ENCODE measurements around the gene NCAM1. TPM values are rescaled to one million over a fixed set of nuclear protein-coding genes. Genes with fewer than 3 reads are reported as not detected.

NCAM1 gene
- total RNA-seq, 6 donors from 2014 or later, result 1.4 to 15.3 (median 2.5) TPM

- Histone ChIP-seq H3K4me1 (no peaks in the 10 kb centered on the region), H3K36me3 (no peaks in the 10 kb centered on the region), H3K27ac (no peak overlapping the region), H3K27me3 (no peaks in the 10 kb centered on the region), H3K9me3 (no peaks in the 10 kb centered on the region), H3K4me3 (no peak overlapping the region)
- TF ChIP-seq EP300 (IDR thresholded peaks at IDR 0.05), result no peak
- TF ChIP-seq, protein P1, sequence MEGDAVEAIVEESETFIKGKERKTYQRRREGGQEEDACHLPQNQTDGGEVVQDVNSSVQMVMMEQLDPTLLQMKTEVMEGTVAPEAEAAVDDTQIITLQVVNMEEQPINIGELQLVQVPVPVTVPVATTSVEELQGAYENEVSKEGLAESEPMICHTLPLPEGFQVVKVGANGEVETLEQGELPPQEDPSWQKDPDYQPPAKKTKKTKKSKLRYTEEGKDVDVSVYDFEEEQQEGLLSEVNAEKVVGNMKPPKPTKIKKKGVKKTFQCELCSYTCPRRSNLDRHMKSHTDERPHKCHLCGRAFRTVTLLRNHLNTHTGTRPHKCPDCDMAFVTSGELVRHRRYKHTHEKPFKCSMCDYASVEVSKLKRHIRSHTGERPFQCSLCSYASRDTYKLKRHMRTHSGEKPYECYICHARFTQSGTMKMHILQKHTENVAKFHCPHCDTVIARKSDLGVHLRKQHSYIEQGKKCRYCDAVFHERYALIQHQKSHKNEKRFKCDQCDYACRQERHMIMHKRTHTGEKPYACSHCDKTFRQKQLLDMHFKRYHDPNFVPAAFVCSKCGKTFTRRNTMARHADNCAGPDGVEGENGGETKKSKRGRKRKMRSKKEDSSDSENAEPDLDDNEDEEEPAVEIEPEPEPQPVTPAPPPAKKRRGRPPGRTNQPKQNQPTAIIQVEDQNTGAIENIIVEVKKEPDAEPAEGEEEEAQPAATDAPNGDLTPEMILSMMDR (IDR thresholded peaks at IDR 0.05), result no peak
- TF ChIP-seq POLR2A (IDR thresholded peaks at IDR 0.05), result no peak
- TF ChIP-seq POLR2AphosphoS5 (IDR thresholded peaks at IDR 0.05), result no peak
- 85 to 87% methylated on average over 12 of the region's 12 CpGs for WGBS, 2 donors
- no peak for ATAC-seq (ENCODE audit: low FRiP score in 2 of 2)
- no peak for DNase-seq
Observed at GRCh38 chr11:113201054-113201818, 240.0 kb downstream of the NCAM1 start.

DNA sequence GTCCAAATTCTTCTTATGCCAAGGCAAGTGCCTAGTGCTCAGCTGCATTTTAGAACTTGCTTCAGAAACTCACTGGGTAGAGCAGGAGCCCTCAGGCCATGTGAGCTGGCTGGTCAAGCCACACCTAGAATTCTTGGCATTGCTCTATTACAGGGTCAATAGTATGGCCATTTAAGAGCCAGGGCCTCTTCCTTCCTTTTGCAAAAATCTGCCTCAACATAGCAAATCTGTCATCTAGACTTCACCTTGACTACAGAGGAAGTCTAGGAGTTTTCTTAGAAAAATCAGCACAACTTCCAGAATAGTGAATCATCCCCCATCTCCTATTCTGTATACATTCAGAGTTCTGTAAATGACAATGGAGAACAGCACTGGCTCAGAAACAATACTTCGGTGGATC lies 241.2 kb downstream of the NCAM1 start:
- TF ChIP-seq EP300 (IDR thresholded peaks at IDR 0.05), result no peak
- 67 to 92% methylated on average over 1 of the region's 1 CpG for WGBS, 2 donors
- Histone ChIP-seq H3K36me3 (no peaks in the 10 kb centered on the region), H3K9me3 (no peaks in the 10 kb centered on the region), H3K4me3 (no peak overlapping the region), H3K27ac (no peak overlapping the region), H3K4me1 (no peaks in the 10 kb centered on the region), H3K27me3 (no peaks in the 10 kb centered on the region)
- DNase-seq, result no peak
- ATAC-seq (ENCODE audit: low FRiP score in 2 of 2), result no peak

GRCh38 chr11:113203141-113203753 lies 242.0 kb downstream of the NCAM1 start:
- H3K4me1 ChIP-seq, result no peaks in the 10 kb centered on the region
- TF ChIP-seq POLR2A (IDR thresholded peaks at IDR 0.05), result no peak
- TF ChIP-seq EP300 (IDR thresholded peaks at IDR 0.05), result no peak
- TF ChIP-seq, protein P1 (IDR thresholded peaks at IDR 0.05), result no peak
- TF ChIP-seq POLR2AphosphoS5 (IDR thresholded peaks at IDR 0.05), result no peak
- H3K27ac ChIP-seq, result no peak overlapping the region
- WGBS, 2 donors, result 89 to 93% methylated on average over 16 to 17 of the region's 17 CpGs
- ATAC-seq (ENCODE audit: low FRiP score in 2 of 2) (no peak), DNase-seq (peak in 1 of 2 donors; percentile 70)
- H3K9me3 ChIP-seq, result no peaks in the 10 kb centered on the region
- H3K27me3 ChIP-seq, result no peaks in the 10 kb centered on the region
- no peak overlapping the region for H3K4me3 ChIP-seq
- no peaks in the 10 kb centered on the region for H3K36me3 ChIP-seq

DNA sequence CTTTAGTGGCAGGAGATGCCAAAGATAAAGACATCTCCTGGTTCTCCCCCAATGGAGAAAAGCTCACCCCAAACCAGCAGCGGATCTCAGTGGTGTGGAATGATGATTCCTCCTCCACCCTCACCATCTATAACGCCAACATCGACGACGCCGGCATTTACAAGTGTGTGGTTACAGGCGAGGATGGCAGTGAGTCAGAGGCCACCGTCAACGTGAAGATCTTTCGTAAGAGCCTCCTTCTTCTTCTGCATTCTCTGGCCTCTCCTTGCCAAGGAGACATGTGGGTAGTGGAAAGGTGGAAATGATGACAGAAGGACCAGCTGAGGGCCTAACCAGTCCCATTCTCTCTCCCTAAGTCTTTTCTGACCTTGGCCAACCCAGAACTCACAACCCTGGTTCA lies 243.1 kb downstream of the NCAM1 start:
- no peaks in the 10 kb centered on the region for H3K9me3 ChIP-seq
- 85 to 89% methylated on average over 10 of the region's 10 CpGs for WGBS, 2 donors
- no peaks in the 10 kb centered on the region for H3K27me3 ChIP-seq
- TF ChIP-seq POLR2AphosphoS5 (IDR thresholded peaks at IDR 0.05), result no peak
- no peak for TF ChIP-seq EP300 (IDR thresholded peaks at IDR 0.05)
- no peak for TF ChIP-seq POLR2A (IDR thresholded peaks at IDR 0.05)
- TF ChIP-seq, protein P1 (IDR thresholded peaks at IDR 0.05), result no peak
- H3K4me1 ChIP-seq, result no peaks in the 10 kb centered on the region
- ATAC-seq (ENCODE audit: low FRiP score in 2 of 2) (peak in 1 of 2 donors; percentile 6), DNase-seq (peak in 1 of 2 donors; percentile 39)
- no peak overlapping the region for H3K27ac ChIP-seq
- H3K36me3 ChIP-seq, result no peaks in the 10 kb centered on the region
- no peak overlapping the region for H3K4me3 ChIP-seq

GRCh38 chr11:113213549-113213948 lies 252.3 kb downstream of the NCAM1 start:
- TF ChIP-seq, protein P1 (IDR thresholded peaks at IDR 0.05), result no peak
- TF ChIP-seq EP300 (IDR thresholded peaks at IDR 0.05) (no peak), POLR2AphosphoS5 (IDR thresholded peaks at IDR 0.05) (no peak), POLR2A (IDR thresholded peaks at IDR 0.05) (no peak)
- ATAC-seq (ENCODE audit: low FRiP score in 2 of 2) (no peak), DNase-seq (no peak)
- no peak overlapping the region for H3K27ac ChIP-seq
- H3K27me3 ChIP-seq, result no peaks in the 10 kb centered on the region
- H3K4me3 ChIP-seq, result no peak overlapping the region
- no peaks in the 10 kb centered on the region for H3K36me3 ChIP-seq
- H3K4me1 ChIP-seq, result no peaks in the 10 kb centered on the region
- H3K9me3 ChIP-seq, result no peaks in the 10 kb centered on the region
- WGBS, 2 donors, result 69 to 75% methylated on average over 2 of the region's 2 CpGs

Measured in upper lobe of left lung (tissue), 6 donors.